Stimulated activated CD4-positive, alpha-beta T cell treated with anti-CD3 and anti-CD28 coated beads, Interleukin-4, amount 100 ng/mL, for 4 hours (primary cell): Measurements from ENCODE around the gene NAA25.
"Not testable (repeated sequence)": the region's sequence is repeated elsewhere in the genome, so short reads cannot be mapped to it uniquely, and the experiment has no call there.

Source experiments
- DNase-seq, 2 experiments: peaks; one replicate each; pipeline ENCODE4 v3.0.0-alpha.2; 2020

The NAA25 gene

GRCh38 chr12:112049351-112049750 lies 59.2 kb downstream of the NAA25 start:
- no peak for DNase-seq

GRCh38 chr12:112046003-112046402 lies 62.6 kb downstream of the NAA25 start:
- no peak for DNase-seq

- DNase-seq: not testable (repeated sequence)
Measured at GRCh38 chr12:112036614-112037013, 72.0 kb downstream of the NAA25 start.

- DNase-seq: no peak
Measured at GRCh38 chr12:112035219-112035785, 73.3 kb downstream of the NAA25 start.

- no peak for DNase-seq
Measured at GRCh38 chr12:112032292-112032691, 76.3 kb downstream of the NAA25 start.

- DNase-seq: no peak
Measured at GRCh38 chr12:112031472-112031871, 77.1 kb downstream of the NAA25 start.

- DNase-seq: no peak
Measured at GRCh38 chr12:112029301-112029700, 79.3 kb downstream of the NAA25 start.

GRCh38 chr12:112025808-112026375 lies 82.7 kb downstream of the NAA25 start:
- DNase-seq: no peak

- DNase-seq: no peak
Measured at GRCh38 chr12:112023759-112024396, 84.7 kb downstream of the NAA25 start.

- DNase-seq: no peak
Measured at GRCh38 chr12:112022241-112023016, 86.2 kb downstream of the NAA25 start.

- no peak for DNase-seq
Measured at GRCh38 chr12:112020947-112021457, 87.6 kb downstream of the NAA25 start.

GRCh38 chr12:112018571-112019237 lies 89.9 kb downstream of the NAA25 start:
- no peak for DNase-seq

GRCh38 chr12:112017041-112017440 lies 91.5 kb downstream of the NAA25 start:
- no peak for DNase-seq

- DNase-seq: no peak
Measured at GRCh38 chr12:112015938-112016337, 92.6 kb downstream of the NAA25 start.

- DNase-seq: peak; percentile 55 to 79
Measured at GRCh38 chr12:112013601-112014402, 94.8 kb downstream of the NAA25 start.

- DNase-seq: peak; percentile 100
Measured at GRCh38 chr12:112012775-112013600, 95.6 kb downstream of the NAA25 start, which contains the start of the genes ERP29 and TMEM116. Gene ERP29, plus strand, starts transcription at chr12:112013426. Its CDS starts 40 bp downstream, at chr12:112013466. Gene TMEM116, minus strand, starts transcription at chr12:112013165. Its CDS starts 7,895 bp downstream, at chr12:112005270.

GRCh38 chr12:112011685-112012084 lies 96.9 kb downstream of the NAA25 start:
- no peak for DNase-seq

- DNase-seq: no peak
Measured at GRCh38 chr12:112010415-112011344, 97.9 kb downstream of the NAA25 start.

GRCh38 chr12:112009596-112009995 lies 99.0 kb downstream of the NAA25 start:
- DNase-seq: not testable (repeated sequence)

- no peak for DNase-seq
Measured at GRCh38 chr12:112008918-112009317, 99.7 kb downstream of the NAA25 start.
